BLaER1 treated with 17β-estradiol and CSF1 and Interleukin-3, amounts not matched to agents 10 nM and 100 nM (cell line): ENCODE data around the gene ALPK1.
A peak's percentile ranks its signal among the peaks of the same experiment; 100 is the strongest.

Experiments
- H3K27ac ChIP-seq, 11 experiments: shearing (Covaris generic); formaldehyde crosslinking; 2 replicates each; pipeline ENCODE4 v1.8.1; 2022
- H3K27me3 ChIP-seq, 11 experiments: shearing (Covaris generic); formaldehyde crosslinking; 2 replicates each; pipeline ENCODE4 v1.8.1; 2022
- H3K36me3 ChIP-seq, 11 experiments: shearing (Covaris generic); formaldehyde crosslinking; 2 replicates each; pipeline ENCODE4 v1.8.1; 2022
- H3K4me1 ChIP-seq, 10 experiments: shearing (Covaris generic); formaldehyde crosslinking; 2 replicates each; pipeline ENCODE4 v1.8.1; 2022
- H3K4me2 ChIP-seq, 11 experiments: shearing (Covaris generic); formaldehyde crosslinking; 2 replicates each; pipeline ENCODE4 v1.8.1; 2022
- H3K4me3 ChIP-seq, 10 experiments: shearing (Covaris generic); formaldehyde crosslinking; 2 replicates each; pipeline ENCODE4 v1.8.1; 2022
- H3K9ac ChIP-seq, 11 experiments: shearing (Covaris generic); formaldehyde crosslinking; 2 replicates each; pipeline ENCODE4 v1.8.1; 2022
- H3K9me3 ChIP-seq, 11 experiments: shearing (Covaris generic); formaldehyde crosslinking; replicated peaks in 1 of 11; 2 replicates each; pipeline ENCODE4 v1.8.1; 2022
- H4K20me1 ChIP-seq, 11 experiments: shearing (Covaris generic); formaldehyde crosslinking; 2 replicates each; pipeline ENCODE4 v1.8.1; 2022
- Cebpa-rat ChIP-seq, 11 experiments: shearing (Covaris generic); IDR thresholded peaks; 2 replicates each; pipeline ENCODE4 v1.8.1; 2022

ALPK1 gene

GRCh38 chr4:112270640-112271421 lies 26.3 kb upstream of the ALPK1 start:
- Histone ChIP-seq H3K4me3 (no peak overlapping the region), H3K9ac (no peak overlapping the region)
- no peak for TF ChIP-seq Cebpa-rat (IDR thresholded peaks at IDR 0.05)

GRCh38 chr4:112272292-112272691 lies 24.9 kb upstream of the ALPK1 start:
- H3K36me3 ChIP-seq, result peaks cover 41 to 70% (median 58%) of the 10 kb centered on the region in 11 experiments
- H3K4me3 ChIP-seq, result no peak overlapping the region
- H4K20me1 ChIP-seq, result peaks cover 0 to 46% (median 4%) of the 10 kb centered on the region in 11 experiments; a peak in 7 of 22 replicates
- peaks cover 0 to 13% (median 3%) of the 10 kb centered on the region in 10 experiments; a peak in 9 of 20 replicates for H3K4me1 ChIP-seq
- H3K4me2 ChIP-seq, result no peak overlapping the region
- no peaks in the 10 kb centered on the region; a peak in 1 of 22 replicates for H3K9me3 ChIP-seq
- H3K27ac ChIP-seq, result no peak overlapping the region
- TF ChIP-seq Cebpa-rat (IDR thresholded peaks at IDR 0.05), result no peak
- H3K9ac ChIP-seq, result no peak overlapping the region
- H3K27me3 ChIP-seq, result no peaks in the 10 kb centered on the region

More at GRCh38 chr4:112270640-112271421, 26.3 kb upstream of the ALPK1 start:
- H3K4me1 ChIP-seq, result peaks cover 0 to 13% (median 0%) of the 10 kb centered on the region in 10 experiments; a peak in 7 of 20 replicates
- no peaks in the 10 kb centered on the region for H3K27me3 ChIP-seq
- peak overlapping the region in 3 of 11 experiments; percentile 6 to 24 (median 10); a peak in 1 of 22 replicates for H3K27ac ChIP-seq
- no peaks in the 10 kb centered on the region for H3K9me3 ChIP-seq
- no peak overlapping the region; a peak in 1 of 22 replicates for H3K4me2 ChIP-seq
- peaks cover 0 to 32% (median 0%) of the 10 kb centered on the region in 11 experiments; a peak in 5 of 22 replicates for H4K20me1 ChIP-seq
- H3K36me3 ChIP-seq, result peaks cover 31 to 66% (median 50%) of the 10 kb centered on the region in 11 experiments

GRCh38 chr4:112274959-112275358 lies 22.2 kb upstream of the ALPK1 start:
- peaks cover 12 to 30% (median 24%) of the 10 kb centered on the region in 10 experiments for H3K4me1 ChIP-seq
- no peak for TF ChIP-seq Cebpa-rat (IDR thresholded peaks at IDR 0.05)
- no peak overlapping the region for H3K9ac ChIP-seq
- H4K20me1 ChIP-seq, result peaks cover 0 to 72% (median 5%) of the 10 kb centered on the region in 11 experiments; a peak in 11 of 22 replicates
- no peak overlapping the region for H3K4me3 ChIP-seq
- no peak overlapping the region for H3K4me2 ChIP-seq
- H3K36me3 ChIP-seq, result peaks cover 42 to 69% (median 55%) of the 10 kb centered on the region in 11 experiments
- H3K9me3 ChIP-seq, result no peaks in the 10 kb centered on the region; a peak in 1 of 22 replicates
- no peaks in the 10 kb centered on the region for H3K27me3 ChIP-seq
- no peak overlapping the region for H3K27ac ChIP-seq

- no peak overlapping the region for H3K4me3 ChIP-seq
- H3K4me1 ChIP-seq, result peaks cover 23 to 40% (median 35%) of the 10 kb centered on the region in 10 experiments
- H3K9me3 ChIP-seq, result no peaks in the 10 kb centered on the region; a peak in 1 of 22 replicates
- H3K9ac ChIP-seq, result no peak overlapping the region
- no peaks in the 10 kb centered on the region for H3K27me3 ChIP-seq
- peak overlapping the region in 1 of 11 experiments; percentile 11; a peak in 1 of 22 replicates for H3K4me2 ChIP-seq
- no peak for TF ChIP-seq Cebpa-rat (IDR thresholded peaks at IDR 0.05)
- peaks cover 0 to 78% (median 8%) of the 10 kb centered on the region in 11 experiments; a peak in 11 of 22 replicates for H4K20me1 ChIP-seq
- H3K36me3 ChIP-seq, result peaks cover 43 to 67% (median 55%) of the 10 kb centered on the region in 11 experiments
- no peak overlapping the region for H3K27ac ChIP-seq
Observed at GRCh38 chr4:112276113-112276512, 21.1 kb upstream of the ALPK1 start.

GRCh38 chr4:112277220-112277619 lies 19.9 kb upstream of the ALPK1 start:
- no peak overlapping the region for H3K27ac ChIP-seq

GRCh38 chr4:112277705-112278448 lies 19.3 kb upstream of the ALPK1 start:
- Histone ChIP-seq H3K9ac (no peak overlapping the region), H3K27ac (peak overlapping the region in 8 of 11 experiments; percentile 11 to 87 (median 70); a peak in 13 of 22 replicates), H3K27me3 (no peaks in the 10 kb centered on the region), H3K36me3 (peaks cover 37 to 78% (median 66%) of the 10 kb centered on the region in 11 experiments), H4K20me1 (peaks cover 0 to 90% (median 8%) of the 10 kb centered on the region in 11 experiments; a peak in 11 of 22 replicates), H3K9me3 (peaks cover 7 to 17% (median 14%) of the 10 kb centered on the region in 11 experiments; a peak in 20 of 22 replicates), H3K4me1 (peaks cover 34 to 57% (median 48%) of the 10 kb centered on the region in 10 experiments), H3K4me2 (peak overlapping the region in 7 of 11 experiments; percentile 11 to 93 (median 20); a peak in 10 of 22 replicates), H3K4me3 (no peak overlapping the region)
- TF ChIP-seq Cebpa-rat (IDR thresholded peaks at IDR 0.05), result no peak

More at GRCh38 chr4:112277220-112277619, 19.9 kb upstream of the ALPK1 start:
- Histone ChIP-seq H3K36me3 (peaks cover 39 to 76% (median 64%) of the 10 kb centered on the region in 11 experiments), H4K20me1 (peaks cover 0 to 87% (median 8%) of the 10 kb centered on the region in 11 experiments; a peak in 11 of 22 replicates), H3K4me2 (no peak overlapping the region; a peak in 2 of 22 replicates), H3K4me3 (no peak overlapping the region), H3K9me3 (peaks cover 6 to 10% (median 8%) of the 10 kb centered on the region in 11 experiments; a peak in 20 of 22 replicates), H3K4me1 (peaks cover 30 to 50% (median 43%) of the 10 kb centered on the region in 10 experiments), H3K9ac (no peak overlapping the region), H3K27me3 (no peaks in the 10 kb centered on the region)
- TF ChIP-seq Cebpa-rat (IDR thresholded peaks at IDR 0.05), result no peak

GRCh38 chr4:112279025-112279881 lies 17.9 kb upstream of the ALPK1 start:
- H3K4me2 ChIP-seq, result peak overlapping the region; percentile 79 to 93 (median 89)
- peak overlapping the region; percentile 59 to 79 (median 75) for H3K9ac ChIP-seq
- H3K27me3 ChIP-seq, result no peaks in the 10 kb centered on the region

More at GRCh38 chr4:112279025-112279881, 17.9 kb upstream of the ALPK1 start:
- peaks cover 42 to 70% (median 57%) of the 10 kb centered on the region in 10 experiments for H3K4me1 ChIP-seq
- H3K27ac ChIP-seq, result peak overlapping the region; percentile 14 to 87 (median 85); a peak in 21 of 22 replicates
- H4K20me1 ChIP-seq, result peaks cover 0 to 97% (median 12%) of the 10 kb centered on the region in 11 experiments; a peak in 12 of 22 replicates
- peak overlapping the region; percentile 42 to 86 (median 51) for H3K4me3 ChIP-seq
- TF ChIP-seq Cebpa-rat (IDR thresholded peaks at IDR 0.05), result peak in 9 of 11 experiments; percentile 65 to 87 (median 79); a peak in 16 of 22 replicates
- peaks cover 37 to 72% (median 57%) of the 10 kb centered on the region in 11 experiments for H3K36me3 ChIP-seq
- H3K9me3 ChIP-seq, result peaks cover 7 to 17% (median 15%) of the 10 kb centered on the region in 11 experiments; a peak in 20 of 22 replicates
